H9 (cell line): ENCODE measurements around the gene LONP2. TPM values are rescaled to one million over a fixed set of nuclear protein-coding genes. Genes with fewer than 3 reads are reported as not detected.

Experiments used
- DNase-seq: peaks from one replicate; pipeline ENCODE4 v3.0.0-alpha.2; 2017
- H2AFZ ChIP-seq: one replicate; pipeline ENCODE4 v1.6.1; 2013; ENCODE audit warnings: mild to moderate bottlenecking, low read length, control low read depth, moderate library complexity
- H2AK5ac ChIP-seq: 2 replicates; pipeline ENCODE4 v1.6.1; 2013; ENCODE audit warnings: low read length, control low read depth, mixed read lengths; ENCODE audit not compliant: insufficient read length
- H2BK120ac ChIP-seq: one replicate; pipeline ENCODE4 v1.6.1; 2013; ENCODE audit warnings: low read depth, mild to moderate bottlenecking, low read length, control low read depth, inconsistent platforms; ENCODE audit not compliant: poor library complexity, severe bottlenecking
- H2BK12ac ChIP-seq: 2 replicates; pipeline ENCODE4 v1.6.1; 2013; ENCODE audit warnings: low read length, control low read depth, mixed read lengths, low read depth; ENCODE audit not compliant: insufficient read length
- H2BK15ac ChIP-seq: 2 replicates; pipeline ENCODE4 v1.6.1; 2013; ENCODE audit warnings: low read depth, low read length, control low read depth
- H2BK20ac ChIP-seq: one replicate; pipeline ENCODE4 v1.6.1; 2013; ENCODE audit warnings: low read depth, mild to moderate bottlenecking, low read length, control low read depth, inconsistent platforms; ENCODE audit not compliant: poor library complexity, severe bottlenecking
- H2BK5ac ChIP-seq: 2 replicates; pipeline ENCODE4 v1.6.1; 2013; ENCODE audit warnings: low read length, control low read depth, mixed read lengths; ENCODE audit not compliant: insufficient read length
- H3K14ac ChIP-seq: 2 replicates; pipeline ENCODE4 v1.6.1; 2013; ENCODE audit warnings: low read length, control low read depth; ENCODE audit not compliant: insufficient read depth
- H3K18ac ChIP-seq: 2 replicates; pipeline ENCODE4 v1.6.1; 2013; ENCODE audit warnings: low read depth, mild to moderate bottlenecking, mixed read lengths, low read length, control low read depth; ENCODE audit not compliant: insufficient read length
- H3K23ac ChIP-seq: 2 replicates; pipeline ENCODE4 v1.6.1; 2013; ENCODE audit warnings: low read length, control low read depth, mixed read lengths, low read depth; ENCODE audit not compliant: insufficient read length
- H3K23me2 ChIP-seq: 2 replicates; pipeline ENCODE4 v1.6.1; 2013; ENCODE audit warnings: low read depth, mild to moderate bottlenecking, mixed read lengths, low read length, control low read depth; ENCODE audit not compliant: insufficient read length, poor library complexity, severe bottlenecking
- H3K27ac ChIP-seq: 2 replicates; pipeline ENCODE4 v1.5.1; 2013; ENCODE audit warnings: low read length, control low read depth, mixed read lengths, low read depth; ENCODE audit not compliant: insufficient read length
- H3K27me3 ChIP-seq: 2 replicates; pipeline ENCODE4 v1.6.1; 2013; ENCODE audit warnings: low read length, control low read depth, inconsistent platforms; ENCODE audit not compliant: insufficient read depth
- H3K4ac ChIP-seq: 2 replicates; pipeline ENCODE4 v1.6.1; 2013; ENCODE audit warnings: low read depth, mild to moderate bottlenecking, control low read depth, inconsistent platforms, low read length, moderate library complexity
- H3K4me1 ChIP-seq: 2 replicates; pipeline ENCODE4 v1.6.1; 2013; ENCODE audit warnings: low read length, control low read depth, inconsistent platforms; ENCODE audit not compliant: insufficient read depth
- H3K4me2 ChIP-seq: 2 replicates; pipeline ENCODE4 v1.6.1; 2013; ENCODE audit warnings: low read length, control low read depth, mixed read lengths; ENCODE audit not compliant: insufficient read length, insufficient read depth
- H3K56ac ChIP-seq: 2 replicates; pipeline ENCODE4 v1.6.1; 2013; ENCODE audit warnings: low read depth, mild to moderate bottlenecking, mixed read lengths, low read length, control low read depth; ENCODE audit not compliant: insufficient read length
- H3K79me1 ChIP-seq: 2 replicates; pipeline ENCODE4 v1.6.1; 2013; ENCODE audit warnings: low read depth, mild to moderate bottlenecking, moderate library complexity, low read length, control low read depth, inconsistent platforms; ENCODE audit not compliant: insufficient read depth, poor library complexity, severe bottlenecking
- H3K79me2 ChIP-seq: 2 replicates; pipeline ENCODE4 v1.6.1; 2013; ENCODE audit warnings: low read length, control low read depth, inconsistent platforms; ENCODE audit not compliant: insufficient read depth
- H3K9ac ChIP-seq: 2 replicates; pipeline ENCODE4 v1.6.1; 2013; ENCODE audit warnings: low read length, control low read depth, mixed read lengths; ENCODE audit not compliant: insufficient read length; ENCODE audit errors: extremely low read depth
- H3K9me3 ChIP-seq: one replicate; pipeline ENCODE4 v1.6.1; 2013; ENCODE audit warnings: low read depth, low read length, inconsistent platforms; ENCODE audit not compliant: control insufficient read depth
- H3T11ph ChIP-seq: one replicate; pipeline ENCODE4 v1.6.1; 2013; ENCODE audit warnings: mild to moderate bottlenecking, low read length, control low read depth, inconsistent platforms
- H4K20me1 ChIP-seq: one replicate; pipeline ENCODE4 v1.6.1; 2013; ENCODE audit not compliant: control insufficient read depth, insufficient read length, insufficient read depth
- H4K5ac ChIP-seq: 2 replicates; pipeline ENCODE4 v1.6.1; 2013; ENCODE audit warnings: low read depth, mild to moderate bottlenecking, mixed read lengths, low read length, control low read depth; ENCODE audit not compliant: insufficient read length
- H4K8ac ChIP-seq: replicated peaks from 2 replicates; pipeline ENCODE4 v1.6.1; 2013; ENCODE audit warnings: low read length, control low read depth, mixed read lengths, low read depth; ENCODE audit not compliant: insufficient read length
- H4K91ac ChIP-seq: 2 replicates; pipeline ENCODE4 v1.6.1; 2013; ENCODE audit warnings: low read depth, mild to moderate bottlenecking, moderate library complexity, mixed read lengths, low read length, control low read depth; ENCODE audit not compliant: insufficient read length
- H3K27ac Mint-ChIP-seq, 3 experiments: 2 replicates in 2 of 3; 3 replicates in 1 of 3; pipeline ENCODE4 v1.8.0; 2020 to 2021; ENCODE audit warnings: mixed read lengths in 3 of 3, mild to moderate bottlenecking in 1 of 3, moderate library complexity in 1 of 3
- H3K27me3 Mint-ChIP-seq: 2 replicates; pipeline ENCODE4 v1.8.0; 2021; ENCODE audit warnings: low read depth, mild to moderate bottlenecking, moderate library complexity, mixed read lengths
- H3K36me3 Mint-ChIP-seq, 3 experiments: 2 replicates in 2 of 3; 3 replicates in 1 of 3; pipeline ENCODE4 v1.8.0; 2020 to 2021; ENCODE audit warnings: low read depth in 3 of 3, mixed read lengths in 3 of 3; ENCODE audit not compliant: insufficient read depth in 1 of 3
- H3K4me1 Mint-ChIP-seq, 2 experiments: 2 replicates each; pipeline ENCODE4 v1.8.0; 2020; ENCODE audit warnings: mixed read lengths in 2 of 2
- H3K4me3 Mint-ChIP-seq, 2 experiments: 2 replicates in 1 of 2; 3 replicates in 1 of 2; pipeline ENCODE4 v1.8.0; 2020 to 2021; ENCODE audit warnings: mild to moderate bottlenecking in 2 of 2, mixed read lengths in 2 of 2, moderate library complexity in 1 of 2
- H3K9me3 Mint-ChIP-seq, 2 experiments: 2 replicates in 1 of 2; 3 replicates in 1 of 2; pipeline ENCODE4 v1.8.0; 2020; ENCODE audit warnings: mild to moderate bottlenecking in 2 of 2, mixed read lengths in 2 of 2, moderate library complexity in 1 of 2
- WGBS: extraction: QIAGEN DNeasy Blood & Tissue Kit; methylation state at CpG from one replicate; pipeline ENCODE4 v1.1.7; 2013; ENCODE audit warnings: missing lambda C conversion rate, low lambda C conversion rate, mixed read lengths; ENCODE audit not compliant: insufficient read length; ENCODE audit errors: extremely low coverage; 5-methylcytosine and 5-hydroxymethylcytosine counted together
- total RNA-seq: library from RNA; stranded (reverse); gene quantifications from 2 replicates; pipeline ENCODE4 v1.2.1, GENCODE V29; 2021
- TF ChIP-seq, protein P1 (sequence below): fragments of 200-600 bp; sonication (generic); conservative IDR thresholded peaks from 3 replicates; pipeline ENCODE4 v1.8.0; 2021; ENCODE audit warnings: antibody characterized with exemption, mild to moderate bottlenecking

LONP2 gene
- total RNA-seq, 1 experiment from 2014 or later = 27.8 TPM

- Histone ChIP-seq H3K79me1 (no peaks in the 10 kb centered on the region), H3K56ac (no peak overlapping the region), H4K5ac (no peak overlapping the region), H3K14ac (no peak overlapping the region; the same call in 1 of the 2 replicates), H3K9ac (no peak overlapping the region), H4K20me1 (no peaks in the 10 kb centered on the region), H2BK120ac (no peak overlapping the region), H3K27me3 (no peaks in the 10 kb centered on the region), H2AK5ac (no peak overlapping the region), H2BK20ac (no peak overlapping the region), H4K91ac (no peak overlapping the region), H3K23me2 (no peaks in the 10 kb centered on the region), H4K8ac (no peak overlapping the region), H2BK5ac (no peak overlapping the region), H3K27ac (no peak overlapping the region), H3K9me3 (no peaks in the 10 kb centered on the region), H3K23ac (no peak overlapping the region), H3K4me1 (peaks cover 10% of the 10 kb centered on the region; the same call in 1 of the 2 replicates), H3K4ac (no peak overlapping the region), H2BK15ac (no peak overlapping the region), H3K79me2 (no peaks in the 10 kb centered on the region), H3K4me2 (no peak overlapping the region), H2BK12ac (no peak overlapping the region), H2AFZ (no peak overlapping the region), H3T11ph (no peak overlapping the region), H3K18ac (no peak overlapping the region)
- DNase-seq = peak; percentile 56
- Mint-ChIP-seq H3K27ac (no peak overlapping the region; a peak in 2 of 7 replicates), H3K36me3 (peaks cover 6 to 25% (median 13%) of the 10 kb centered on the region in 3 experiments; a peak in 6 of 7 replicates), H3K4me1 (peaks cover 19 to 24% of the 10 kb centered on the region in 2 experiments), H3K27me3 (no peaks in the 10 kb centered on the region), H3K9me3 (no peaks in the 10 kb centered on the region), H3K4me3 (no peak overlapping the region)
- no CpG with 5 or more reads among the region's 9 CpGs for WGBS
- TF ChIP-seq, protein P1, sequence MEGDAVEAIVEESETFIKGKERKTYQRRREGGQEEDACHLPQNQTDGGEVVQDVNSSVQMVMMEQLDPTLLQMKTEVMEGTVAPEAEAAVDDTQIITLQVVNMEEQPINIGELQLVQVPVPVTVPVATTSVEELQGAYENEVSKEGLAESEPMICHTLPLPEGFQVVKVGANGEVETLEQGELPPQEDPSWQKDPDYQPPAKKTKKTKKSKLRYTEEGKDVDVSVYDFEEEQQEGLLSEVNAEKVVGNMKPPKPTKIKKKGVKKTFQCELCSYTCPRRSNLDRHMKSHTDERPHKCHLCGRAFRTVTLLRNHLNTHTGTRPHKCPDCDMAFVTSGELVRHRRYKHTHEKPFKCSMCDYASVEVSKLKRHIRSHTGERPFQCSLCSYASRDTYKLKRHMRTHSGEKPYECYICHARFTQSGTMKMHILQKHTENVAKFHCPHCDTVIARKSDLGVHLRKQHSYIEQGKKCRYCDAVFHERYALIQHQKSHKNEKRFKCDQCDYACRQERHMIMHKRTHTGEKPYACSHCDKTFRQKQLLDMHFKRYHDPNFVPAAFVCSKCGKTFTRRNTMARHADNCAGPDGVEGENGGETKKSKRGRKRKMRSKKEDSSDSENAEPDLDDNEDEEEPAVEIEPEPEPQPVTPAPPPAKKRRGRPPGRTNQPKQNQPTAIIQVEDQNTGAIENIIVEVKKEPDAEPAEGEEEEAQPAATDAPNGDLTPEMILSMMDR = peak; percentile 63
Measured at GRCh38 chr16:48334325-48334724, 90.2 kb downstream of the LONP2 start.
